Esophagus muscularis mucosa (tissue), 4 donors: ENCODE measurements around the gene MZT2A.
"Not testable (repeated sequence)": the region's sequence is repeated elsewhere in the genome, so short reads cannot be mapped to it uniquely, and the experiment has no call there.

Experiments
- EP300 ChIP-seq: sonication (generic); formaldehyde crosslinking; IDR thresholded peaks from one replicate; pipeline ENCODE4 v1.6.1; 2017; ENCODE audit warnings: antibody characterized with exemption
- POLR2A ChIP-seq: fragments of 450-650 bp; IDR thresholded peaks from one replicate; pipeline ENCODE4 v1.6.1; 2017; ENCODE audit warnings: antibody characterized with exemption, moderate library complexity, mild to moderate bottlenecking, low read depth
- POLR2AphosphoS5 ChIP-seq, 2 donors: sonication (generic); formaldehyde crosslinking; IDR thresholded peaks; one replicate each; pipeline ENCODE4 v1.6.1; 2017; ENCODE audit warnings: antibody characterized with exemption in 2 of 2
- TF ChIP-seq, protein P1 (sequence below), 3 experiments: fragments of 200-600 bp in 2 of 3; fragments of 450-650 bp in 1 of 3; sonication (generic) in 2 of 3; IDR thresholded peaks; one replicate each; pipeline ENCODE4 v1.5.1; 2017 to 2019; ENCODE audit warnings: antibody characterized with exemption in 3 of 3, mild to moderate bottlenecking in 2 of 3, moderate library complexity in 1 of 3

DNA sequence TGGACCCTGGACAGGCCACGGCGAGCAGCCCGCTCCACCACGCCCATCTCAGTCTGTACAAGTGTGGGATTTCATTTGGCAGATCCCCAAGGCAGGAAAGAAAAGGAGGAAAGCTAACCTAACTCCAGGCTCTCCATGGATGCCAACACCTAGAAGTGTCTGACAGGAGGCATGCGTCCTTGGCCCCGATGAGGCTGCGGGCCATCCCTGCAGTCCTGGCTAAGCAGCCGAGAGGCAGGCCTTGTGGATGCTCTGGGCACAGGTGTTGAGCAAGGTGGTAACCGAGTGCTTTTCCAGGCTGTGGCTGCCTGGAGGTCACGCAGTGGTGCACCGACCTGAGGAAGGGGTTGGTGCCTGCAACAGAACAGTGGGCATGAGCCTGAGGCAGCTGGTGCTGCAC, 42.8 kb upstream of the MZT2A start:
- TF ChIP-seq, protein P1, sequence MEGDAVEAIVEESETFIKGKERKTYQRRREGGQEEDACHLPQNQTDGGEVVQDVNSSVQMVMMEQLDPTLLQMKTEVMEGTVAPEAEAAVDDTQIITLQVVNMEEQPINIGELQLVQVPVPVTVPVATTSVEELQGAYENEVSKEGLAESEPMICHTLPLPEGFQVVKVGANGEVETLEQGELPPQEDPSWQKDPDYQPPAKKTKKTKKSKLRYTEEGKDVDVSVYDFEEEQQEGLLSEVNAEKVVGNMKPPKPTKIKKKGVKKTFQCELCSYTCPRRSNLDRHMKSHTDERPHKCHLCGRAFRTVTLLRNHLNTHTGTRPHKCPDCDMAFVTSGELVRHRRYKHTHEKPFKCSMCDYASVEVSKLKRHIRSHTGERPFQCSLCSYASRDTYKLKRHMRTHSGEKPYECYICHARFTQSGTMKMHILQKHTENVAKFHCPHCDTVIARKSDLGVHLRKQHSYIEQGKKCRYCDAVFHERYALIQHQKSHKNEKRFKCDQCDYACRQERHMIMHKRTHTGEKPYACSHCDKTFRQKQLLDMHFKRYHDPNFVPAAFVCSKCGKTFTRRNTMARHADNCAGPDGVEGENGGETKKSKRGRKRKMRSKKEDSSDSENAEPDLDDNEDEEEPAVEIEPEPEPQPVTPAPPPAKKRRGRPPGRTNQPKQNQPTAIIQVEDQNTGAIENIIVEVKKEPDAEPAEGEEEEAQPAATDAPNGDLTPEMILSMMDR (IDR thresholded peaks at IDR 0.05): not testable (repeated sequence)
- TF ChIP-seq POLR2A; POLR2AphosphoS5 (IDR thresholded peaks at IDR 0.05); EP300: not testable (repeated sequence)
